HEK293T (cell line): ENCODE measurements around the gene PITPNM1.

Experiments
- CTCF ChIA-PET: fragments of 350-600 bp; formaldehyde crosslinking; extraction: SDS; loops from one replicate; lab custom pipeline; 2021; ENCODE audit warnings: antibody characterized with exemption, inconsistent platforms; lab: Yijun Ruan, JAX
- POLR2A ChIA-PET: fragments of 350-600 bp; formaldehyde crosslinking; extraction: SDS; loops from one replicate; lab custom pipeline; 2020; ENCODE audit warnings: antibody characterized with exemption, inconsistent platforms; lab: Yijun Ruan, JAX
- DNase-seq: peaks from one replicate; pipeline ENCODE4 v3.0.0; 2012; ENCODE audit warnings: mixed read lengths; ENCODE audit errors: extremely low spot score
- ARNT ChIP-seq: fragments of 450-650 bp; IDR thresholded peaks from 2 replicates; pipeline ENCODE4 v1.6.1; 2017; ENCODE audit warnings: mild to moderate bottlenecking
- BHLHE40 ChIP-seq: fragments of 450-650 bp; IDR thresholded peaks from 2 replicates; pipeline ENCODE4 v1.6.1; 2016; ENCODE audit warnings: mild to moderate bottlenecking, moderate library complexity, borderline replicate concordance
- CTBP1 ChIP-seq: fragments of 450-650 bp; IDR thresholded peaks from 2 replicates; pipeline ENCODE4 v1.6.1; 2016; ENCODE audit warnings: borderline replicate concordance
- ELF4 ChIP-seq: fragments of 450-650 bp; IDR thresholded peaks from 2 replicates; pipeline ENCODE4 v1.6.1; 2017; ENCODE audit warnings: antibody characterized with exemption
- FOXA1 ChIP-seq: fragments of 450-650 bp; IDR thresholded peaks from 2 replicates; pipeline ENCODE4 v1.6.1; 2016; ENCODE audit warnings: mild to moderate bottlenecking
- FOXK2 ChIP-seq: fragments of 450-650 bp; IDR thresholded peaks from 2 replicates; pipeline ENCODE4 v1.6.1; 2016; ENCODE audit warnings: mild to moderate bottlenecking
- FOXM1 ChIP-seq: fragments of 450-650 bp; IDR thresholded peaks from 2 replicates; pipeline ENCODE4 v1.6.1; 2017; ENCODE audit warnings: mild to moderate bottlenecking, borderline replicate concordance
- HDGF ChIP-seq: fragments of 450-650 bp; IDR thresholded peaks from 2 replicates; pipeline ENCODE4 v1.6.1; 2017; ENCODE audit warnings: antibody characterized with exemption, borderline replicate concordance
- L3MBTL2 ChIP-seq: fragments of 450-650 bp; conservative IDR thresholded peaks from 2 replicates; pipeline ENCODE4 v1.6.1; 2016; ENCODE audit warnings: mild to moderate bottlenecking
- LEF1 ChIP-seq: fragments of 450-650 bp; IDR thresholded peaks from 2 replicates; pipeline ENCODE4 v1.6.1; 2017; ENCODE audit warnings: mild to moderate bottlenecking, borderline replicate concordance
- NFRKB ChIP-seq: fragments of 450-650 bp; IDR thresholded peaks from 2 replicates; pipeline ENCODE4 v1.6.1; 2016; ENCODE audit warnings: mild to moderate bottlenecking, moderate library complexity
- PKNOX1 ChIP-seq: fragments of 450-650 bp; IDR thresholded peaks from 2 replicates; pipeline ENCODE4 v1.6.1; 2016
- SP1 ChIP-seq: fragments of 450-650 bp; IDR thresholded peaks from 2 replicates; pipeline ENCODE4 v1.6.1; 2017
- SUZ12 ChIP-seq: fragments of 450-650 bp; IDR thresholded peaks from 2 replicates; pipeline ENCODE4 v1.6.1; 2016; ENCODE audit warnings: mild to moderate bottlenecking
- TARDBP ChIP-seq: fragments of 450-650 bp; IDR thresholded peaks from 2 replicates; pipeline ENCODE4 v1.6.1; 2016
- ZNF384 ChIP-seq: fragments of 450-650 bp; IDR thresholded peaks from 2 replicates; pipeline ENCODE4 v1.6.1; 2016

Gene PITPNM1

GRCh38 chr11:67543585-67543984, 38.4 kb upstream of the PITPNM1 start:
- ChIA-PET POLR2A (no interaction called here), CTCF (no interaction called here)
- no peak for TF ChIP-seq TARDBP
- TF ChIP-seq HDGF = no peak
- TF ChIP-seq CTBP1 = no peak
- no peak for TF ChIP-seq NFRKB
- TF ChIP-seq FOXM1 = no peak
- TF ChIP-seq FOXK2 = no peak
- TF ChIP-seq L3MBTL2 = no peak
- TF ChIP-seq FOXA1 = no peak
- TF ChIP-seq LEF1 = no peak
- TF ChIP-seq SP1 = no peak
- TF ChIP-seq ELF4 = no peak
- no peak for TF ChIP-seq ARNT
- no peak for TF ChIP-seq SUZ12
- TF ChIP-seq PKNOX1 = no peak
- no peak for TF ChIP-seq ZNF384
- TF ChIP-seq BHLHE40 = no peak
- DNase-seq = no peak

- TF ChIP-seq ELF4 (no peak), CTBP1 (no peak), FOXK2 (no peak), SUZ12 (no peak), TARDBP (no peak), HDGF (no peak), NFRKB (no peak), L3MBTL2 (no peak), FOXA1 (no peak), LEF1 (no peak), ARNT (no peak), BHLHE40 (no peak), FOXM1 (no peak), ZNF384 (no peak), SP1 (no peak)
- DNase-seq = no peak
- CTCF ChIA-PET = no interaction called here
- POLR2A ChIA-PET = no interaction called here
Observed at GRCh38 chr11:67542971-67543370, 37.8 kb upstream of the PITPNM1 start.

DNA sequence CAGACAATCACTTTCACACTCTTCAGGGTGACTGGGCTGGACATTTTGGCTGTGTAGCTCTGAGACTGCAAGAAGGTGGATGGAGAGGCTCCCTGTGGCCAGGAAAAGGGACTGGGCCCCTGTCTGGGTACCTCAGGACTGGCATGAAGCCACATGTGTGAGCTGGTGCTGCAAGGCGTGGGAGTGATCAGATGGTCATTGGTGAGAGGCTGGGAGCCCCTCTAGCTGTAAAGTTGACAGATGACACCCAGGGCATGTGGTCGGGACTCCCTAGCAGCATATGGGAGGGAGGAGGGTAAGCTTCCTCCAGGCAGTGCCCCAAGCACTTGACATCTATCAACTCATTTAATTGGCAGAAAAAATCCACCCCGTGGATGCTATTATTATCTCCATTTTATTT, 37.0 kb upstream of the PITPNM1 start:
- ChIA-PET POLR2A (interaction anchor here (1.0 kb wide), 1 partner anchor 41 kb away, joined by 3 read pairs; the partner anchor contains the start of gene GSTP1), CTCF (no interaction called here)
- DNase-seq = no peak
- no peak for TF ChIP-seq ARNT
- no peak for TF ChIP-seq L3MBTL2
- no peak for TF ChIP-seq NFRKB
- TF ChIP-seq LEF1 = no peak
- no peak for TF ChIP-seq TARDBP
- TF ChIP-seq ELF4 = no peak
- no peak for TF ChIP-seq FOXM1
- no peak for TF ChIP-seq CTBP1
- no peak for TF ChIP-seq SUZ12
- no peak for TF ChIP-seq HDGF
- TF ChIP-seq BHLHE40 = no peak
- no peak for TF ChIP-seq ZNF384
- TF ChIP-seq SP1 = no peak
- no peak for TF ChIP-seq FOXK2
- no peak for TF ChIP-seq PKNOX1

GRCh38 chr11:67541198-67541597, 36.0 kb upstream of the PITPNM1 start:
- CTCF ChIA-PET = no interaction called here
- POLR2A ChIA-PET = interaction anchor here (1.0 kb wide), 1 partner anchor 42 kb away, joined by 3 read pairs; the partner anchor contains the start of gene GSTP1
- no peak for DNase-seq
- TF ChIP-seq SP1 = no peak
- no peak for TF ChIP-seq NFRKB
- TF ChIP-seq L3MBTL2 = no peak
- TF ChIP-seq ARNT = no peak
- TF ChIP-seq ZNF384 = no peak
- no peak for TF ChIP-seq CTBP1
- TF ChIP-seq TARDBP = no peak
- no peak for TF ChIP-seq HDGF
- TF ChIP-seq PKNOX1 = no peak
- TF ChIP-seq ELF4 = no peak
- no peak for TF ChIP-seq LEF1
- no peak for TF ChIP-seq BHLHE40
- no peak for TF ChIP-seq FOXA1
- TF ChIP-seq FOXM1 = no peak
- TF ChIP-seq FOXK2 = no peak
- no peak for TF ChIP-seq SUZ12

- TF ChIP-seq CTBP1 = no peak
- TF ChIP-seq BHLHE40 = no peak
- TF ChIP-seq ELF4 = no peak
- CTCF ChIA-PET = no interaction called here
- POLR2A ChIA-PET = no interaction called here
- DNase-seq = no peak
Observed at GRCh38 chr11:67539550-67539949, 34.4 kb upstream of the PITPNM1 start.

GRCh38 chr11:67538823-67539505, 33.8 kb upstream of the PITPNM1 start:
- ChIA-PET CTCF (no interaction called here), POLR2A (no interaction called here)
- DNase-seq = no peak
- no peak for TF ChIP-seq TARDBP
- TF ChIP-seq CTBP1 = no peak
- TF ChIP-seq ZNF384 = no peak
- TF ChIP-seq FOXK2 = no peak
- no peak for TF ChIP-seq BHLHE40
- TF ChIP-seq ELF4 = no peak
- no peak for TF ChIP-seq SUZ12
- TF ChIP-seq NFRKB = no peak
- no peak for TF ChIP-seq LEF1
- TF ChIP-seq HDGF = no peak
- no peak for TF ChIP-seq FOXA1
- TF ChIP-seq SP1 = no peak
- TF ChIP-seq L3MBTL2 = no peak
- no peak for TF ChIP-seq ARNT
- TF ChIP-seq FOXM1 = no peak
